Dedifferentiated amniotic fluid mesenchymal stem cell (primary cell): ENCODE results near the gene ZFAND5.

Source experiments
- DNase-seq: peaks from one replicate; pipeline ENCODE4 v3.0.0-alpha.2; 2016; ENCODE audit errors: extremely low spot score

ZFAND5 gene

GRCh38 chr9:72324974-72325373, 40.0 kb downstream of the ZFAND5 start:
- no peak for DNase-seq

- no peak for DNase-seq
Measured at GRCh38 chr9:72322678-72323077, 42.3 kb downstream of the ZFAND5 start.

GRCh38 chr9:72322259-72322658, 42.7 kb downstream of the ZFAND5 start:
- peak; percentile 66 for DNase-seq

GRCh38 chr9:72315510-72316311, 49.3 kb downstream of the ZFAND5 start:
- peak; percentile 59 for DNase-seq

- DNase-seq: peak; percentile 72
Measured at GRCh38 chr9:72315089-72315509, 49.9 kb downstream of the ZFAND5 start.

- DNase-seq: no peak
Measured at GRCh38 chr9:72313507-72313906, 51.5 kb downstream of the ZFAND5 start.

- DNase-seq: no peak
Measured at GRCh38 chr9:72312386-72312987, 52.5 kb downstream of the ZFAND5 start.

- DNase-seq: no peak
Measured at GRCh38 chr9:72309364-72310133, 55.5 kb downstream of the ZFAND5 start.

GRCh38 chr9:72306761-72307160, 58.2 kb downstream of the ZFAND5 start:
- DNase-seq: no peak

- no peak for DNase-seq
Measured at GRCh38 chr9:72305707-72306106, 59.3 kb downstream of the ZFAND5 start.

- DNase-seq: peak; percentile 23
Measured at GRCh38 chr9:72305102-72305546, 59.9 kb downstream of the ZFAND5 start.

GRCh38 chr9:72304538-72304937, 60.5 kb downstream of the ZFAND5 start:
- no peak for DNase-seq
